ENCODE measurements around the gene EFCAB14. TPM values are rescaled to one million over a fixed set of nuclear protein-coding genes. Genes with fewer than 3 reads are reported as not detected.
"Not testable (repeated sequence)": the region's sequence is repeated elsewhere in the genome, so short reads cannot be mapped to it uniquely, and the experiment has no call there.

The EFCAB14 gene
- total RNA-seq, 3 donors from 2014 or later (not counting 1 experiment from before 2014, with no cell fraction given) = 77.7 to 130 (median 119) TPM

DNA sequence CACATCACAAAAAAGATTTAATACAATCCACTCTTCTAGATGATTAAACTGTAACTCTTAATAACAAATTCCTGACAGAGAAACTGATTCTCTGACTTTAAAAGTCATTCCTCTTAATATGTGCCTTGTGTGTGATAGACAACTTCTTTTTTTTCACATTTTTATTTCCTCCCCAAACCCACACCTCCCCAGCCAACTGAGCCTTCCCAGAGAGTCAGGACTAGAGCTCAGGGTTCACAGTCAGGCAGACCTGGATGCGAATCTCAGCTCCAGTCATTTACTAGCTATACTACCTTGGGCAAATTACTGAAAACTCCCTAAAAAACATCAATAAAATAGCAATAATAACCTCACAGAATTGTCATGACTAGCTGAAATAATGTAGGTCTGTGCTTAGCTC, 64.9 kb downstream of the EFCAB14 start:
- Mint-ChIP-seq H3K4me3 (no peak overlapping the region), H3K27ac (no peak overlapping the region), H3K27me3 (ENCODE audit: low read depth in 2 of 2) (no peaks in the 10 kb centered on the region), H3K4me1 (no peaks in the 10 kb centered on the region), H3K36me3 (peaks cover 20% of the 10 kb centered on the region), H3K9me3 (peaks cover 3 to 5% of the 10 kb centered on the region in 2 donors)
- Histone ChIP-seq H3K4me1 (ENCODE audit: control insufficient read depth, insufficient read depth, low read length) (no peaks in the 10 kb centered on the region), H3K27me3 (ENCODE audit: control insufficient read depth, insufficient read depth, low read length) (no peaks in the 10 kb centered on the region), H3K4me3 (ENCODE audit: low read length) (no peak overlapping the region), H3K27ac (ENCODE audit: low read length) (no peak overlapping the region), H3K9me3 (ENCODE audit: control insufficient read depth, insufficient read depth, low read length) (no peaks in the 10 kb centered on the region), H3K36me3 (ENCODE audit: control insufficient read depth, insufficient read depth, low read length) (peaks cover 35% of the 10 kb centered on the region)
- intact Hi-C loops (cut with micrococcal nuclease) = no loop called here
- DNase-seq (no peak), ATAC-seq (no peak)
- 100% methylated on average over 1 of the region's 1 CpG for WGBS (ENCODE audit: insufficient coverage)
- TF ChIP-seq CTCF (IDR thresholded peaks at IDR 0.05) = no peak

DNA sequence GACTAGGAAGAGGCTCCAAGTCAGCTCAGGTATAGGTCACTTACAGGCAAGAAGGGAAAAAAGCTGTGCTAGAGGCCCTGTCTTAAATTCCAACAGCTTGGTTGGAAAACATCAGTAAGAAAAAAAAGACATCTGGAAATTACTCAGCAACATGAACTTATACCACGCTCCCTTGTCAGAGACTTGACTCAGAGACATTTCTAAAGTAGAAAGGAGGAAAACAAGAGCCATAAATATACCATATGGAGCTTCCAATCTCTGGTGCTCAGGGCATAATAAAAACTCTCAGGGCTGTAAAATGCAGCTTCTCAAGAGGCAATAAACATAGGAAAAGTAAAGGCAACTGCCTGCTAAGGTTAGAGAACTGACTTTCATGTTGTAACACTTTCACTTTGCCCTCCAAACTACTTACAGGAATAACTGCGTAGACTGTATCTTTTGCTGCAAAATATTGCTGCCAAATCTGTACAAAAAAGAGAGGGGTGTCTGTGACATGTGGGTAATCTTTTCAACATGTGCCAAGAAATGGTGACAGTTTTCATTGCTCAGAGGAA, 65.4 kb downstream of the EFCAB14 start:
- H3K4me3 Mint-ChIP-seq = no peak overlapping the region
- DNase-seq = no peak
- peaks cover 35% of the 10 kb centered on the region for H3K36me3 ChIP-seq (ENCODE audit: control insufficient read depth, insufficient read depth, low read length)
- H3K27ac Mint-ChIP-seq = no peak overlapping the region
- no peaks in the 10 kb centered on the region for H3K4me1 ChIP-seq (ENCODE audit: control insufficient read depth, insufficient read depth, low read length)
- peaks cover 3 to 5% of the 10 kb centered on the region in 2 donors for H3K9me3 Mint-ChIP-seq
- peaks cover 20% of the 10 kb centered on the region for H3K36me3 Mint-ChIP-seq
- no peaks in the 10 kb centered on the region for H3K4me1 Mint-ChIP-seq
- H3K27me3 Mint-ChIP-seq (ENCODE audit: low read depth in 2 of 2) = no peaks in the 10 kb centered on the region
- H3K9me3 ChIP-seq (ENCODE audit: control insufficient read depth, insufficient read depth, low read length) = no peaks in the 10 kb centered on the region
- intact Hi-C loops (cut with micrococcal nuclease) = no loop called here
- TF ChIP-seq CTCF (IDR thresholded peaks at IDR 0.05) = no peak
- no peak for ATAC-seq
- no peak overlapping the region for H3K27ac ChIP-seq (ENCODE audit: low read length)
- H3K4me3 ChIP-seq (ENCODE audit: low read length) = no peak overlapping the region
- H3K27me3 ChIP-seq (ENCODE audit: control insufficient read depth, insufficient read depth, low read length) = no peaks in the 10 kb centered on the region
- WGBS (ENCODE audit: insufficient coverage) = 100% methylated on average over 2 of the region's 2 CpGs

- Histone ChIP-seq H3K27ac (ENCODE audit: low read length) (no peak overlapping the region), H3K27me3 (ENCODE audit: control insufficient read depth, insufficient read depth, low read length) (no peaks in the 10 kb centered on the region), H3K36me3 (ENCODE audit: control insufficient read depth, insufficient read depth, low read length) (peaks cover 31% of the 10 kb centered on the region), H3K4me1 (ENCODE audit: control insufficient read depth, insufficient read depth, low read length) (no peaks in the 10 kb centered on the region), H3K9me3 (ENCODE audit: control insufficient read depth, insufficient read depth, low read length) (no peaks in the 10 kb centered on the region), H3K4me3 (ENCODE audit: low read length) (no peak overlapping the region)
- ATAC-seq (no peak), DNase-seq (no peak)
- Mint-ChIP-seq H3K9me3 (peaks cover 3 to 5% of the 10 kb centered on the region in 2 donors), H3K4me3 (no peak overlapping the region), H3K27ac (no peak overlapping the region), H3K36me3 (peaks cover 20% of the 10 kb centered on the region), H3K27me3 (ENCODE audit: low read depth in 2 of 2) (no peaks in the 10 kb centered on the region), H3K4me1 (no peaks in the 10 kb centered on the region)
- no peak for TF ChIP-seq CTCF (IDR thresholded peaks at IDR 0.05)
- intact Hi-C loops (cut with micrococcal nuclease) = no loop called here
- 94% methylated on average over 2 of the region's 6 CpGs for WGBS (ENCODE audit: insufficient coverage)
These were observed 66.4 kb downstream of the EFCAB14 start for GRCh38 chr1:46652321-46653100.

- H3K4me3 ChIP-seq (ENCODE audit: low read length); H3K27ac ChIP-seq (ENCODE audit: low read length); H3K4me1 ChIP-seq (ENCODE audit: control insufficient read depth, insufficient read depth, low read length); H3K4me3 Mint-ChIP-seq; DNase-seq; intact Hi-C loops (cut with micrococcal nuclease); H3K27me3 Mint-ChIP-seq (ENCODE audit: low read depth in 2 of 2); H3K9me3 Mint-ChIP-seq; H3K4me1 Mint-ChIP-seq; H3K9me3 ChIP-seq (ENCODE audit: control insufficient read depth, insufficient read depth, low read length); ATAC-seq; H3K27me3 ChIP-seq (ENCODE audit: control insufficient read depth, insufficient read depth, low read length); H3K27ac Mint-ChIP-seq: not testable (repeated sequence)
- H3K36me3 ChIP-seq (ENCODE audit: control insufficient read depth, insufficient read depth, low read length) = peaks cover 22% of the 10 kb centered on the region
- H3K36me3 Mint-ChIP-seq = peaks cover 29% of the 10 kb centered on the region
- WGBS (ENCODE audit: insufficient coverage) = no CpG with 5 or more reads among the region's 3 CpGs
These were observed 67.8 kb downstream of the EFCAB14 start for GRCh38 chr1:46651152-46651551.
